Ishikawa (cell line): ENCODE data around the gene ACOXL.

ENCODE experiments used
- CREB1 ChIP-seq: IDR thresholded peaks from 2 replicates; pipeline ENCODE4 v1.6.1; 2012; ENCODE audit warnings: low read depth
- EGR1 ChIP-seq: IDR thresholded peaks from 2 replicates; pipeline ENCODE4 v1.6.1; 2012
- EP300 ChIP-seq: IDR thresholded peaks from 2 replicates; pipeline ENCODE4 v1.6.1; 2012; ENCODE audit warnings: borderline replicate concordance
- FOXM1 ChIP-seq: IDR thresholded peaks from 2 replicates; pipeline ENCODE4 v1.6.1; 2012; ENCODE audit warnings: low read depth, borderline replicate concordance
- RAD21 ChIP-seq: IDR thresholded peaks from 2 replicates; pipeline ENCODE4 v1.6.1; 2012; ENCODE audit warnings: low read depth
- REST ChIP-seq: IDR thresholded peaks from 2 replicates; pipeline ENCODE4 v1.6.1; 2012; ENCODE audit warnings: low read depth, mild to moderate bottlenecking
- TAF1 ChIP-seq: IDR thresholded peaks from 2 replicates; pipeline ENCODE4 v1.6.1; 2012; ENCODE audit warnings: low read depth, mild to moderate bottlenecking
- TEAD4 ChIP-seq: IDR thresholded peaks from 2 replicates; pipeline ENCODE4 v1.6.1; 2012
- YY1 ChIP-seq: IDR thresholded peaks from 2 replicates; pipeline ENCODE4 v1.6.1; 2012; ENCODE audit warnings: low read depth

GRCh38 chr2:110877031-110877827 is 144.9 kb downstream of the ACOXL start:
- TF ChIP-seq TAF1: no peak
- no peak for TF ChIP-seq REST
- TF ChIP-seq EGR1: no peak
- TF ChIP-seq EP300: no peak
- TF ChIP-seq YY1: no peak
- no peak for TF ChIP-seq RAD21
- no peak for TF ChIP-seq TEAD4
- no peak for TF ChIP-seq CREB1
- TF ChIP-seq FOXM1: no peak
